Measurements from ENCODE around the gene TSHZ1.

Gene TSHZ1

GRCh38 chr18:75261430-75262223 is 51.0 kb downstream of the TSHZ1 start:
- Histone ChIP-seq H3K4me3 (no peak overlapping the region), H3K27ac (no peak overlapping the region)

GRCh38 chr18:75262511-75262910 is 51.9 kb downstream of the TSHZ1 start:
- H3K27ac ChIP-seq: no peak overlapping the region
- H3K4me3 ChIP-seq: no peak overlapping the region

- H3K27ac ChIP-seq: no peak overlapping the region
Observed at GRCh38 chr18:75264195-75264594, 53.6 kb downstream of the TSHZ1 start.

GRCh38 chr18:75264926-75265597 is 54.5 kb downstream of the TSHZ1 start:
- no peak overlapping the region for H3K4me3 ChIP-seq
- H3K27ac ChIP-seq: no peak overlapping the region

More at GRCh38 chr18:75264195-75264594, 53.6 kb downstream of the TSHZ1 start:
- H3K4me3 ChIP-seq: no peak overlapping the region

DNA sequence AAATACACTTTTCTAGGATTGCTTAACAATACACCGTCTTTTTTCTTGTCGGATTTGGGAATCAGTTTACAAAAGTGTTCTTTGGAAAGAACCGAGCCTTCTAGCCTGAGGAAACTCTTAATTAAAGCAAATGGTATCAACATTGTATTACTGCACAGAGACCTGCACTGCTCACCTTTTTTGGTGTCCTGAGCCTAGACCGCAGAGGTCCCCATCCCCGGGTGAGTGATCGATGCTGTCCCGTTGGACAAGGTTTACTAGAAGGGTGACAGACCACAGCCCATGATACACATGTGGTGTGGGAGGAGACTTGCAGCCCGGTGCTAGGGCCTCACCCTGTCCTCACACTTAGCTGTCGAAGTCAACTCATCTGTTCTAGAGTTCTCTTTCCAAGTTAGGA is 55.3 kb downstream of the TSHZ1 start:
- H3K4me3 ChIP-seq: no peak overlapping the region

DNA sequence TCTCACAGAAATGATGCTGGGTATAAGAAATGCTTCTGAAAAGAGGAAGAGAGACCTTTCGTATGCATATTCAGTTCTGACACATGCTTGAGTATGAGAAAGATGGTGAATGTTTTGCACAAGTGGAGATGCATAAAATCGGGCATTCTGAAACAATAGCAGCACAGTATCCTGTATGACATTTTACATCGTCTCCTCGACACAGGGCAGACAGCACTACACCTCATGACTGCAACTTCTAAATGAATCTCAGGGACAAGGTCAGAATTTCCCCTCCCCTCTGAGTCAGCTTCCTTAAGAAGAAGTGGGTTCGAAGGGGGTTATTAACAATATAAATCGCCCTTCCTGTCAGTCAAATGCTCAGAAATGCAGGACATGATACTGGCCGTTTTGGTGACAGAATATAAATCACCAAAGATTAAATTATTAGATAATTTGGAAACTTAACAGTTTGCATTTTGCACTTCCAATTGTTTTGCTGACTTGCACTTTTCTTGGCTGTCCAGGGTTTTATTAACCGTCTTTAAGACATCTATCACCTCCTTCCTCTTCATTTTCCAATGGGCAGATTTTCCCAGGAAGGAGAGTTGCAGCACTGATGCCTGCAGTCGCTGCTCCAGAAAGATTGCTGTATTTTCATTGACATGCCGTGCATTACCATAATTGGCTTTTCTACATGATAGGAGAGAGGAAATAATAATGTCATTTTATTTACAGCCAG is 57.2 kb downstream of the TSHZ1 start:
- no peak overlapping the region for H3K4me3 ChIP-seq
- H3K27ac ChIP-seq: no peak overlapping the region

More for the DNA sequence above, 55.3 kb downstream of the TSHZ1 start:
- no peak overlapping the region for H3K27ac ChIP-seq

DNA sequence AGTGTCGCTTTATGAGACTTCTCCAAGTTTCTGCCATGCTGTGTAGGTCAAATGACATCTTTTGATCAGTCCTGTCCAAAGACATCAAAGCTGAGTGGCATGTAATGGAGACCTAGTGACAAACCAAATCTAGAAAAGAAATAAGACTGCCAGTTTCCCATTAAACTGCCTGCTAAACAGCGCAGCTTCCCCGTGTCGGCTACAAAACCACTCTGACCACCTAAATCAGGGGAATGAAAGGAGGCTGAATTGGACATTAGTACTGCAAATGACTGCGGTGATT is 57.7 kb downstream of the TSHZ1 start:
- H3K4me3 ChIP-seq: no peak overlapping the region
- no peak overlapping the region for H3K27ac ChIP-seq

DNA sequence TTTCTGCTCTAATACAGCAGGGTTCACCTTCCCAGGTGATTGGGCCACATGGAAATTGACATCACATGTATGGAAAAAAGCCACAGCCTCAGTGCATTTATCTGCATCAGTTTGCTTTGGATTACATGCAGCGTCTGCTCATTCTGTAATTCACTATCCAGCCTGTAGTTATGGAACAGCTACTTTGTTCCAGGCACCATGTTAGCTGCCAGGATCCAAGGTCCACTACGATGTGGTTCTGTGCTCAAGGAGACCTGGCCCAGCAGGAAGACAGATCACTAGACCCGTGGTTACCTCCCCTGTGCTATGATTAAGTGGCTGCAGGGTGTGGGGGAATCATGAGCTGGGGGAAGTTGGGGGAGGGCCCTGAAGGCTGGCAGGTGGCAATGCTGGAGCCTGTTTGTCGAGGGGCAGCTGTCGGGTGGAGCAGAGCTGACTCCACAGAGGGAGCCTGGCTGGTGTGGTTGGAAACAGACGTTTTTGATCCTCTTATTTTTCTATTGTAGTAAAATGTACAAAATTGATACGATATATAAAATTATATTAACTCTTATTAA is 58.6 kb downstream of the TSHZ1 start:
- no peak overlapping the region for H3K27ac ChIP-seq

GRCh38 chr18:75269696-75270095 is 59.1 kb downstream of the TSHZ1 start:
- Histone ChIP-seq H3K4me3 (no peak overlapping the region), H3K27ac (no peak overlapping the region)

More for the DNA sequence above, 58.6 kb downstream of the TSHZ1 start:
- H3K4me3 ChIP-seq: no peak overlapping the region

DNA sequence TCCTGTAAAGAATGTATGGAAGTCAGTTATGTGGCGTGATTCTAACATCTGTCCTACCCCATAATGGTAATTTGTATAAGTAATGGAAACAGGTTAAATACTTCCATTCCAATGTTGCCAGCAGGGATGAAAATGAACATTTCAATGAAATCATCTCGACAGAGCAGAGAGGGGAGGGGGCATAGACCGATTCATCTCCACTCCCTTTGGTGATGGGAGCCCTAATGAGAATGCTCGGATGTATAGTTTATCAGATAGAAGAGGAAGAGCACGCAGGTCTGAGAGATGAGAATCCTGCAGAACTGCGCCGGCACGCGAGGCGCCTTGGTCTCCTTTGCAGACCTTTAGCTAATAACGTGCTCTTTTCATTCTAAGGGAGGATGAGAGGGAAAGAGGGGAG is 61.4 kb downstream of the TSHZ1 start:
- Histone ChIP-seq H3K27ac (no peak overlapping the region), H3K4me3 (no peak overlapping the region)

- H3K4me3 ChIP-seq: no peak overlapping the region
- no peak overlapping the region for H3K27ac ChIP-seq
Observed at GRCh38 chr18:75273817-75274216, 63.2 kb downstream of the TSHZ1 start.

DNA sequence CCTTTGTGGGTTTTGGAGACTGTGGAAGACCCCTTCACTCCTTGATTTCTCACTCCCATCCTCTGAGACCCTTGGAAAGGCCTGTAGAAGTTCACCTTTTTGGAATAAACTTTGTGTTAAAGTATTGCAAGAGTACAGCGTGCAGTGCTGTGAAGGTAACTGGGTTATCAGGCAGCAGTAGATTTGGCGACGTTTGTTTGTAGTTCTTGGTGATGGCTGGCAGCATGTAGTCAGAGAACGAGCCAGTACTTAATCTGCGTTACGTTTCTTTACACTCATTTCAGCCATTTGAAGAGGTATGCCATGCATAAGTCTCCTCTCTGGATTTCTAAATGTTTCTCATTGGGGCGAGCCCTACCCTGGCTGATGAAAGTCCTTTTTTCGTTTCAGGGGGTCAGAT is 64.6 kb downstream of the TSHZ1 start:
- Histone ChIP-seq H3K4me3 (no peak overlapping the region), H3K27ac (no peak overlapping the region)

DNA sequence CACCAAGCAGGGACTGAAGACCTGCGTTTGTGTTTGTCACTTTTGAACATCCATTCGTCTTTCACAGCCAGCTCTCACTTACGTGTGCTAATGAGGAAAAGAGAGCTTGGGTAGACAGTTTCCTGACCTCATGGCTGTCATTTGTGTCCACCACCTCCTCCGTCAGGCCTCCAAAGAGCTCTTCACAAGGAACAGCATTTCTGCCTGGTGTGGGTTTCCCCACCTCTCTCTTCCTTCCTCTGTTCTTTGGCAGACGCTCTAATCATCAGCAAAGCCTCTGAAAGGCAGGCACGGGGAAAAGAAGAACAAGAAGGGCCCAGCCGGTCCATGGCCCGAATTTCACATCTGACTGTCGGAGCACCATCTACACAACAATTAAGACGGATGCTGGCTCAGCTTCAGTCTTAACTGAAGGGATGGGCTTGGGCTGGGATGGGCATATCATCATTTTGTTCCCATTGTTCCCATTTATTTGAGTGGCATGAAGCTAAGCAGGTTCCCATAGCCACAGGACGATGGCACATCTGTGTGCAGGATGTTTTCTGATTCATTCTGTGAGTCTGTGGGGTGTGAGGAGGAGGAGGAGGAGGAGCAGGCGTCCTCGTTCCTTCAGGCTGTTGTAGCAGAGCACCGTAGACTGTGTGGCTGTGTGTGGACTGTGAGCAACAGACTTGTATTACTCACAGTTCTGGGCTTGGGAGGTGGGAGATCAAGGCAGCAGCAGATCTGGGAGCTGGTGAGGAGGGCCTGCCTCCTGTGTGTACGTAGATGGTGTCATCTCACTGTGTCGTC is 66.4 kb downstream of the TSHZ1 start:
- Histone ChIP-seq H3K4me3 (no peak overlapping the region), H3K27ac (peak overlapping the region in 2 of 21 experiments; percentile 21 to 29)

GRCh38 chr18:75277610-75277928 is 67.0 kb downstream of the TSHZ1 start:
- peak overlapping the region in 1 of 21 experiments; percentile 15 for H3K27ac ChIP-seq

GRCh38 chr18:75279381-75279780 is 68.8 kb downstream of the TSHZ1 start:
- Histone ChIP-seq H3K27ac (no peak overlapping the region), H3K4me3 (no peak overlapping the region)

More at GRCh38 chr18:75277610-75277928, 67.0 kb downstream of the TSHZ1 start:
- no peak overlapping the region for H3K4me3 ChIP-seq

GRCh38 chr18:75280427-75281280 is 70.1 kb downstream of the TSHZ1 start:
- peak overlapping the region in 10 of 21 experiments; percentile 15 to 72 (median 52) for H3K27ac ChIP-seq

GRCh38 chr18:75282746-75283145 is 72.1 kb downstream of the TSHZ1 start:
- H3K27ac ChIP-seq: no peak overlapping the region
- no peak overlapping the region for H3K4me3 ChIP-seq

More at GRCh38 chr18:75280427-75281280, 70.1 kb downstream of the TSHZ1 start:
- H3K4me3 ChIP-seq: no peak overlapping the region

DNA sequence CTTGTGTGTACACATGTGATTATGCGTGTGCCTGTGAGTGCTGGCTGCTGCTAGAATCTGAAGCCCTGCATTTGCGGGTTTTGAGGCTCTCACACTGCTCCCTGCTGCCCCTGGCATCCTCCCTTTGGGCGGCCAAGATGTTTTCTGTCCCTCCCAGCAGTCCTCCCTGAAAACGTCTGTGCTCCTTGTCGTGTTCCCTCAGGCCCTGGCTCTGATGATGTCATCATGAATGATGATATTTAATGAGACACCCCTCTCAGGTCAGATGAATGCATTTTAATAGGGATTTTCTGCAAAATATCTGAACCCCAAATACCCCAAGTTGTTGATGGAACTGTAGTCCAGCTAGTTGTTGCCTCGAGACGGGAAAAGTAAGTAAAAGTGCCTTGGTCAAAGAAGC is 73.1 kb downstream of the TSHZ1 start:
- Histone ChIP-seq H3K27ac (no peak overlapping the region), H3K4me3 (no peak overlapping the region)

GRCh38 chr18:75284566-75284965 is 74.0 kb downstream of the TSHZ1 start:
- Histone ChIP-seq H3K27ac (no peak overlapping the region), H3K4me3 (no peak overlapping the region)

Measured in skin epidermis (tissue), 12 donors.